GM12878 (cell line): ENCODE data around the gene CS. TPM values are rescaled to one million over a fixed set of nuclear protein-coding genes. Genes with fewer than 3 reads are reported as not detected.

Experiments used
- ATAC-seq: fragments of 200-7000 bp; cut with Tn5 transposase; 3 replicates; pipeline ENCODE4 v1.9.1; 2020; ENCODE audit warnings: mild to moderate bottlenecking, moderate library complexity
- BruUV-seq: library from RNA; stranded (reverse); fragments of 400-500 nt; replicated peaks from 2 replicates; lab custom pipeline; 2021; lab: Mats Ljungman, UMichigan
- CTCF ChIA-PET: fragments of 300-600 bp; sonication (Branson Sonifier 250); formaldehyde crosslinking; extraction: SDS; loops from one replicate; lab custom pipeline; 2021; ENCODE audit warnings: inconsistent platforms; lab: Yijun Ruan, JAX
- POLR2A ChIA-PET: fragments of 350-600 bp; formaldehyde crosslinking; extraction: SDS; loops from one replicate; lab custom pipeline; 2021; ENCODE audit warnings: inconsistent platforms; lab: Charles Lee
- RAD21 ChIA-PET: fragments of 300-600 bp; sonication (Branson Sonifier 250); formaldehyde crosslinking; loops from one replicate; lab custom pipeline; 2023; ENCODE audit warnings: antibody characterized with exemption; ENCODE audit not compliant: unreplicated experiment; lab: Charles Lee
- SMC1A ChIA-PET: fragments of 300-600 bp; sonication (Branson Sonifier 250); formaldehyde crosslinking; loops from one replicate; lab custom pipeline; 2023; ENCODE audit not compliant: unreplicated experiment, uncharacterized antibody; lab: Charles Lee
- DNase-seq: peaks from one replicate; pipeline ENCODE4 v3.0.0-alpha.2; 2011; ENCODE audit warnings: low read depth, low spot score
- FAIRE-seq: peaks from 3 replicates; lab custom pipeline; 2011; peaks lifted over from hg19 to GRCh38; lab: Jason Lieb, UNC
- H2AFZ ChIP-seq: 2 replicates; pipeline ENCODE4 v1.6.0; 2011; ENCODE audit warnings: low read depth, low read length, control low read depth; ENCODE audit not compliant: control insufficient read depth
- H3K27ac ChIP-seq: 2 replicates; pipeline ENCODE4 v1.5.1; 2011; ENCODE audit warnings: control low read depth; ENCODE audit not compliant: control insufficient read depth, insufficient read depth
- H3K27me3 ChIP-seq, 2 experiments: replicated peaks in 1 of 2; 2 replicates each; pipeline versions ENCODE4 v1.6.0 to v1.6.1; 2011; ENCODE audit warnings: low read length in 1 of 2; ENCODE audit not compliant: control insufficient read depth in 2 of 2, insufficient read depth in 2 of 2
- H3K36me3 ChIP-seq, 2 experiments: 2 replicates each; pipeline ENCODE4 v1.5.1; 2011; ENCODE audit warnings: low read length in 1 of 2; ENCODE audit not compliant: control insufficient read depth in 2 of 2, insufficient read depth in 2 of 2
- H3K4me1 ChIP-seq: 2 replicates; pipeline ENCODE4 v1.6.1; 2011; ENCODE audit warnings: mild to moderate bottlenecking, low read length, moderate library complexity, mixed read lengths; ENCODE audit not compliant: control insufficient read depth, insufficient read depth
- H3K4me2 ChIP-seq: 2 replicates; pipeline ENCODE4 v1.6.0; 2011; ENCODE audit warnings: control low read depth; ENCODE audit not compliant: control insufficient read depth, insufficient read depth
- H3K4me3 ChIP-seq: fragments of 200-600 bp; sonication (generic); 2 replicates; pipeline ENCODE4 v1.5.1; 2016
- H3K79me2 ChIP-seq: 2 replicates; pipeline ENCODE4 v1.6.0; 2011; ENCODE audit warnings: low read length; ENCODE audit not compliant: control insufficient read depth, insufficient read depth
- H3K9ac ChIP-seq: 2 replicates; pipeline ENCODE4 v1.8.0; 2011; ENCODE audit warnings: low read length, control low read depth, mixed read lengths; ENCODE audit not compliant: control insufficient read depth, insufficient read depth
- H3K9me3 ChIP-seq: replicated peaks from 3 replicates; pipeline ENCODE4 v1.5.1; 2011; ENCODE audit warnings: mild to moderate bottlenecking, low read length; ENCODE audit not compliant: control insufficient read depth, insufficient read depth
- H4K20me1 ChIP-seq: 2 replicates; pipeline ENCODE4 v1.6.0; 2011; ENCODE audit not compliant: control insufficient read depth, insufficient read depth
- ATF7 ChIP-seq: fragments of 450-650 bp; IDR thresholded peaks from 2 replicates; pipeline ENCODE4 v1.6.1; 2016; ENCODE audit warnings: low read depth, mild to moderate bottlenecking
- CHD1 ChIP-seq: IDR thresholded peaks from 2 replicates; pipeline ENCODE4 v1.6.1; 2012; ENCODE audit warnings: low read depth, low read length, improper control_type of control experiment
- DPF2 ChIP-seq: fragments of 450-650 bp; IDR thresholded peaks from 2 replicates; pipeline ENCODE4 v1.6.1; 2017; ENCODE audit warnings: mild to moderate bottlenecking
- EP300 ChIP-seq, 2 experiments: fragments of 150-350 bp in 1 of 2; IDR thresholded peaks; 2 replicates each; pipeline ENCODE4 v1.6.1; 2011 to 2012; ENCODE audit warnings: low read depth in 2 of 2, low read length in 2 of 2, borderline replicate concordance in 1 of 2, improper control_type of control experiment in 1 of 2, inconsistent platforms in 1 of 2; ENCODE audit not compliant: control insufficient read depth in 1 of 2
- HSF1 ChIP-seq: fragments of 150-350 bp; IDR thresholded peaks from 2 replicates; pipeline ENCODE4 v1.6.1; 2014; ENCODE audit warnings: mild to moderate bottlenecking, low read depth, low read length
- MLLT1 ChIP-seq: fragments of 450-650 bp; IDR thresholded peaks from 2 replicates; pipeline ENCODE4 v1.6.1; 2016; ENCODE audit warnings: mild to moderate bottlenecking
- NBN ChIP-seq: fragments of 450-650 bp; IDR thresholded peaks from 2 replicates; pipeline ENCODE4 v1.6.1; 2016
- POU2F2 ChIP-seq: IDR thresholded peaks from 3 replicates; pipeline ENCODE4 v1.6.1; 2011; ENCODE audit warnings: low read depth, mild to moderate bottlenecking, low read length, borderline replicate concordance
- RAD51 ChIP-seq: fragments of 450-650 bp; IDR thresholded peaks from 2 replicates; pipeline ENCODE4 v1.6.1; 2016; ENCODE audit warnings: moderate library complexity, mild to moderate bottlenecking, inconsistent platforms
- RELB ChIP-seq: fragments of 450-650 bp; IDR thresholded peaks from 2 replicates; pipeline ENCODE4 v1.6.1; 2017; ENCODE audit warnings: low read depth, mild to moderate bottlenecking, moderate library complexity
- RFX5 ChIP-seq: IDR thresholded peaks from 2 replicates; pipeline ENCODE4 v1.6.1; 2011; ENCODE audit warnings: low read depth, low read length, improper control_type of control experiment
- SUZ12 ChIP-seq: fragments of 200-600 bp; sonication (generic); IDR thresholded peaks from one replicate; pipeline ENCODE4 v1.6.1; 2018; ENCODE audit warnings: antibody characterized with exemption, mild to moderate bottlenecking; ENCODE audit not compliant: unreplicated experiment
- TAF1 ChIP-seq: IDR thresholded peaks from 2 replicates; pipeline ENCODE4 v1.6.1; 2011; ENCODE audit warnings: mild to moderate bottlenecking, low read depth, low read length, borderline replicate concordance
- WGBS: methylation state at CpG from one replicate; pipeline ENCODE4 v1.1.6; 2016; ENCODE audit warnings: low lambda C conversion rate; ENCODE audit not compliant: insufficient replicate concordance, insufficient coverage; ENCODE audit errors: missing lambda C conversion rate; 5-methylcytosine and 5-hydroxymethylcytosine counted together
- in situ Hi-C: fragments of 300-500 bp; cut with MboI; formaldehyde crosslinking; loops from 9 replicates; pipeline ENCODE4 v1.14.3; 2018; ENCODE audit warnings: mixed read lengths
- intact Hi-C: fragments of 100-400 bp; cut with micrococcal nuclease; formaldehyde crosslinking; loops from one replicate; pipeline ENCODE4 v1.14.2; 2022; ENCODE audit not compliant: unreplicated experiment
- polyA plus RNA-seq, 11 experiments: library from polyadenylated mRNA; depleted of rRNA in 4 of 11; unstranded in 6 of 11; stranded (reverse) in 5 of 11; fragments of >200 nt; fragmentation: Nextera tagmentation in 4 of 11; fragmentation: Illumina TruSeq in 1 of 11; extraction: Ambion mirVana in 4 of 11; extraction: Trizol in 1 of 11; gene quantifications; 1 replicate in 1 of 11; 2 replicates in 10 of 11; pipeline versions ENCODE4 v1.2.1 to v1.2.3, GENCODE V29; 2011 to 2016; ENCODE audit warnings: inconsistent platforms in 2 of 11, missing spikeins in 2 of 11, low read depth in 1 of 11
- total RNA-seq, 4 experiments: library from RNA; depleted of rRNA in 3 of 4; stranded (reverse); fragments of >200 nt in 3 of 4; fragmentation: Illumina TruSeq in 1 of 4; extraction: Trizol in 1 of 4; gene quantifications; 2 replicates each; pipeline versions ENCODE4 v1.2.1 to v1.2.3, GENCODE V29; 2013 to 2021

Gene CS
- total and polyA plus RNA-seq, 10 of the 15 experiments (the other 5 are each of a cell fraction or from before 2014, with no cell fraction given), result 64.9 to 276 (median 139) TPM

GRCh38 chr12:56278905-56279304, 21.2 kb downstream of the CS start:
- FAIRE-seq (no peak), DNase-seq (no peak), ATAC-seq (no peak)
- Histone ChIP-seq H3K27me3 (no peaks in the 10 kb centered on the region), H3K27ac (no peak overlapping the region), H2AFZ (no peak overlapping the region), H3K36me3 (peaks cover 16 to 22% of the 10 kb centered on the region in 2 experiments), H3K9me3 (no peaks in the 10 kb centered on the region), H3K4me3 (no peak overlapping the region), H3K4me2 (no peak overlapping the region), H3K4me1 (no peaks in the 10 kb centered on the region), H4K20me1 (no peaks in the 10 kb centered on the region), H3K9ac (no peak overlapping the region), H3K79me2 (no peaks in the 10 kb centered on the region)
- in situ Hi-C loops, result no loop called here
- SMC1A ChIA-PET, result interaction anchor here (0.6 kb wide), 1 partner anchor 78 kb away, joined by 3 read pairs; no protein-coding TSS in a partner anchor
- no peak for TF ChIP-seq MLLT1
- RAD21 ChIA-PET, result no interaction called here
- 95% methylated on average over 3 of the region's 3 CpGs for WGBS
- POLR2A ChIA-PET, result interaction anchor here (1.1 kb wide), 1 partner anchor 34 kb away, joined by 6 read pairs; no protein-coding TSS in a partner anchor
- intact Hi-C loops, result no loop called here
- CTCF ChIA-PET, result interaction anchor here (1.1 to 1.4 kb wide), 2 partner anchors 18 to 185 kb away, joined by 3 to 6 read pairs; no protein-coding TSS in a partner anchor
- BruUV-seq, result no TSS peak

GRCh38 chr12:56274299-56274698, 25.8 kb downstream of the CS start:
- Histone ChIP-seq H3K4me3 (no peak overlapping the region), H3K36me3 (peaks cover 15 to 18% of the 10 kb centered on the region in 2 experiments), H3K27me3 (no peaks in the 10 kb centered on the region), H3K79me2 (no peaks in the 10 kb centered on the region), H3K4me2 (no peak overlapping the region), H3K4me1 (no peaks in the 10 kb centered on the region), H4K20me1 (no peaks in the 10 kb centered on the region), H3K9ac (no peak overlapping the region), H3K27ac (no peak overlapping the region), H3K9me3 (no peaks in the 10 kb centered on the region), H2AFZ (no peak overlapping the region)
- 100% methylated on average over 2 of the region's 2 CpGs for WGBS
- ATAC-seq (no peak), FAIRE-seq (no peak), DNase-seq (no peak)
- POLR2A ChIA-PET, result no interaction called here
- in situ Hi-C loops (no loop called here), intact Hi-C loops (no loop called here)
- CTCF ChIA-PET, result interaction anchor here (0.6 kb wide), 1 partner anchor 185 kb away, joined by 3 read pairs; no protein-coding TSS in a partner anchor
- RAD21 ChIA-PET, result no interaction called here
- SMC1A ChIA-PET, result no interaction called here
- BruUV-seq, result no TSS peak
- TF ChIP-seq NBN (no peak), DPF2 (no peak), SUZ12 (no peak), ATF7 (no peak), RELB (no peak), TAF1 (no peak), POU2F2 (no peak), CHD1 (no peak), EP300 (IDR thresholded peaks at IDR 0.05; ENCODE audit: borderline replicate concordance in 1 of 2, control insufficient read depth in 1 of 2, low read depth in 2 of 2, low read length in 2 of 2) (no peak), HSF1 (no peak), RAD51 (no peak), RFX5 (no peak)
